NAMALWA (cell line): ENCODE measurements around the gene LAMC2.
"Not testable (repeated sequence)": the region's sequence is repeated elsewhere in the genome, so short reads cannot be mapped to it uniquely, and the experiment has no call there.

Experiments used
- DNase-seq: peaks from one replicate; pipeline ENCODE4 v3.0.0-alpha.2; 2015; ENCODE audit warnings: low spot score

Gene LAMC2

GRCh38 chr1:183185941-183186490 is at the start of gene LAMC2:
LAMC2 (plus strand) TSS chr1:183186264; CDS start chr1:183186353, 89 bp downstream.
- DNase-seq, result no peak

GRCh38 chr1:183137782-183138181 is 48.3 kb upstream of the LAMC2 start:
- DNase-seq, result no peak

- no peak for DNase-seq
Measured at GRCh38 chr1:183138301-183138700, 47.8 kb upstream of the LAMC2 start.

- DNase-seq, result no peak
Measured at GRCh38 chr1:183139281-183139942, 46.7 kb upstream of the LAMC2 start.

GRCh38 chr1:183140633-183141032 is 45.4 kb upstream of the LAMC2 start:
- no peak for DNase-seq

- DNase-seq, result no peak
Measured at GRCh38 chr1:183142171-183142570, 43.9 kb upstream of the LAMC2 start.

- DNase-seq, result no peak
Measured at GRCh38 chr1:183143576-183144315, 42.3 kb upstream of the LAMC2 start.

GRCh38 chr1:183144752-183145151 is 41.3 kb upstream of the LAMC2 start:
- no peak for DNase-seq

- no peak for DNase-seq
Measured at GRCh38 chr1:183147735-183148134, 38.3 kb upstream of the LAMC2 start.

GRCh38 chr1:183148599-183148998 is 37.5 kb upstream of the LAMC2 start:
- no peak for DNase-seq

- DNase-seq, result no peak
Measured at GRCh38 chr1:183149273-183149672, 36.8 kb upstream of the LAMC2 start.

- not testable (repeated sequence) for DNase-seq
Measured at GRCh38 chr1:183150032-183150431, 36.0 kb upstream of the LAMC2 start.

GRCh38 chr1:183150445-183150844 is 35.6 kb upstream of the LAMC2 start:
- DNase-seq, result no peak

GRCh38 chr1:183152180-183152579 is 33.9 kb upstream of the LAMC2 start:
- DNase-seq, result no peak

- no peak for DNase-seq
Measured at GRCh38 chr1:183155939-183156338, 30.1 kb upstream of the LAMC2 start.

- no peak for DNase-seq
Measured at GRCh38 chr1:183159960-183160359, 26.1 kb upstream of the LAMC2 start.

GRCh38 chr1:183161391-183161790 is 24.7 kb upstream of the LAMC2 start:
- no peak for DNase-seq

- no peak for DNase-seq
Measured at GRCh38 chr1:183163316-183163715, 22.7 kb upstream of the LAMC2 start.

GRCh38 chr1:183164340-183164739 is 21.7 kb upstream of the LAMC2 start:
- DNase-seq, result no peak

- DNase-seq, result no peak
Measured at GRCh38 chr1:183164963-183165362, 21.1 kb upstream of the LAMC2 start.

- DNase-seq, result no peak
Measured at GRCh38 chr1:183165456-183165855, 20.6 kb upstream of the LAMC2 start.

- no peak for DNase-seq
Measured at GRCh38 chr1:183166454-183166853, 19.6 kb upstream of the LAMC2 start.

GRCh38 chr1:183167676-183168075 is 18.4 kb upstream of the LAMC2 start:
- DNase-seq, result no peak
